Upper lobe of left lung (tissue), 6 donors: Measurements from ENCODE around the gene CHRNA7. TPM values are rescaled to one million over a fixed set of nuclear protein-coding genes. Genes with fewer than 3 reads are reported as not detected.

Experiments used
- ATAC-seq, 2 donors: fragments of 200-7000 bp; cut with Tn5 transposase; one replicate each; pipeline ENCODE4 v1.9.1; 2022; ENCODE audit warnings: mild to moderate bottlenecking in 2 of 2, moderate library complexity in 2 of 2; ENCODE audit not compliant: low FRiP score in 2 of 2
- DNase-seq, 2 donors: peaks; one replicate each; pipeline ENCODE4 v3.0.0-alpha.2; 2019 to 2020
- H3K27ac ChIP-seq, 4 donors: fragments of 200-600 bp; sonication (generic); one replicate each; pipeline ENCODE4 v1.5.1; 2016 to 2019
- H3K27me3 ChIP-seq, 4 donors: fragments of 200-600 bp; sonication (generic); one replicate each; pipeline ENCODE4 v1.5.1; 2017 to 2019
- H3K36me3 ChIP-seq, 4 donors: fragments of 200-600 bp; sonication (generic); one replicate each; pipeline ENCODE4 v1.5.1; 2016 to 2019
- H3K4me1 ChIP-seq, 4 donors: fragments of 200-600 bp; sonication (generic); one replicate each; pipeline ENCODE4 v1.5.1; 2018 to 2019
- H3K4me3 ChIP-seq, 4 donors: fragments of 200-600 bp; sonication (generic); one replicate each; pipeline ENCODE4 v1.5.1; 2017 to 2019; ENCODE audit warnings: mild to moderate bottlenecking in 2 of 4, moderate library complexity in 1 of 4
- H3K9me3 ChIP-seq, 4 donors: fragments of 200-600 bp; sonication (generic); one replicate each; pipeline ENCODE4 v1.5.1; 2018 to 2019
- CTCF ChIP-seq, 6 experiments: fragments of 450-650 bp in 4 of 6; fragments of 200-600 bp in 2 of 6; sonication (generic) in 2 of 6; IDR thresholded peaks; one replicate each; pipeline ENCODE4 v1.5.1; 2016 to 2019; ENCODE audit warnings: antibody characterized with exemption in 6 of 6
- EP300 ChIP-seq, 4 donors: sonication (generic); formaldehyde crosslinking; IDR thresholded peaks; one replicate each; pipeline ENCODE4 v1.5.1; 2017; ENCODE audit warnings: antibody characterized with exemption in 4 of 4, control low read depth in 2 of 4
- POLR2A ChIP-seq, 4 donors: fragments of 450-650 bp; IDR thresholded peaks; one replicate each; pipeline ENCODE4 v1.5.1; 2016 to 2017; ENCODE audit warnings: antibody characterized with exemption in 4 of 4, mild to moderate bottlenecking in 2 of 4
- POLR2AphosphoS5 ChIP-seq, 2 donors: sonication (generic); formaldehyde crosslinking; IDR thresholded peaks; one replicate each; pipeline ENCODE4 v1.5.1; 2017; ENCODE audit warnings: antibody characterized with exemption in 2 of 2
- whole genome bisulfite sequencing, 2 donors: methylation state at CpG; one replicate each; pipeline ENCODE4 v1.1.5; 2017 to 2018; 5-methylcytosine and 5-hydroxymethylcytosine counted together
- total RNA-seq, 6 donors: library from RNA; depleted of rRNA in 4 of 6; stranded (reverse); fragments of >200 nt in 4 of 6; gene quantifications; one replicate each; pipeline versions ENCODE4 v1.1.0 to v1.2.1, GENCODE V29; 2016 to 2021
- donor health status: DM: no; HTN: no; CAD: no; lungs with moderate emphysema.
- donor health status: DM: no; HTN: yes; CAD: no; lungs with severe emphysema.

CHRNA7 gene
- total RNA-seq, 6 donors from 2014 or later = 1.1 to 5.2 (median 1.7) TPM

GRCh38 chr15:32129815-32130214 lies 99.5 kb downstream of the CHRNA7 start:
- Histone ChIP-seq H3K4me1 (no peaks in the 10 kb centered on the region), H3K9me3 (no peaks in the 10 kb centered on the region), H3K4me3 (no peak overlapping the region), H3K27me3 (no peaks in the 10 kb centered on the region), H3K36me3 (no peaks in the 10 kb centered on the region), H3K27ac (no peak overlapping the region)
- ATAC-seq (no peak), DNase-seq (no peak)
- TF ChIP-seq EP300 (IDR thresholded peaks at IDR 0.05) (no peak), CTCF (IDR thresholded peaks at IDR 0.05) (no peak), POLR2AphosphoS5 (IDR thresholded peaks at IDR 0.05) (no peak), POLR2A (IDR thresholded peaks at IDR 0.05) (no peak)

- no peak overlapping the region for H3K27ac ChIP-seq
- no peaks in the 10 kb centered on the region for H3K4me1 ChIP-seq
- DNase-seq (no peak), ATAC-seq (no peak)
- TF ChIP-seq EP300 (IDR thresholded peaks at IDR 0.05) = no peak
- no peak for TF ChIP-seq CTCF (IDR thresholded peaks at IDR 0.05)
- TF ChIP-seq POLR2A (IDR thresholded peaks at IDR 0.05) = no peak
- no peak for TF ChIP-seq POLR2AphosphoS5 (IDR thresholded peaks at IDR 0.05)
- H3K9me3 ChIP-seq = no peaks in the 10 kb centered on the region
- no peaks in the 10 kb centered on the region for H3K36me3 ChIP-seq
- 93 to 96% methylated on average over 3 of the region's 3 CpGs for WGBS, 2 donors
- no peak overlapping the region for H3K4me3 ChIP-seq
- H3K27me3 ChIP-seq = no peaks in the 10 kb centered on the region
These were observed 100.5 kb downstream of the CHRNA7 start for GRCh38 chr15:32130823-32131222.

- Histone ChIP-seq H3K27me3 (no peaks in the 10 kb centered on the region), H3K27ac (no peak overlapping the region), H3K4me1 (no peaks in the 10 kb centered on the region), H3K36me3 (no peaks in the 10 kb centered on the region), H3K9me3 (no peaks in the 10 kb centered on the region), H3K4me3 (no peak overlapping the region)
- WGBS, 2 donors = 94 to 97% methylated on average over 3 to 4 of the region's 4 CpGs
- TF ChIP-seq POLR2AphosphoS5 (IDR thresholded peaks at IDR 0.05) = no peak
- TF ChIP-seq EP300 (IDR thresholded peaks at IDR 0.05) = no peak
- TF ChIP-seq CTCF (IDR thresholded peaks at IDR 0.05) = no peak
- no peak for TF ChIP-seq POLR2A (IDR thresholded peaks at IDR 0.05)
- ATAC-seq = no peak
- no peak for DNase-seq
These were observed 101.5 kb downstream of the CHRNA7 start for GRCh38 chr15:32131803-32132202.

GRCh38 chr15:32132859-32133258 lies 102.5 kb downstream of the CHRNA7 start:
- Histone ChIP-seq H3K27me3 (no peaks in the 10 kb centered on the region), H3K9me3 (no peaks in the 10 kb centered on the region), H3K36me3 (no peaks in the 10 kb centered on the region), H3K27ac (no peak overlapping the region), H3K4me1 (no peaks in the 10 kb centered on the region), H3K4me3 (no peak overlapping the region)
- no peak for TF ChIP-seq POLR2AphosphoS5 (IDR thresholded peaks at IDR 0.05)
- TF ChIP-seq CTCF (IDR thresholded peaks at IDR 0.05) = no peak
- TF ChIP-seq POLR2A (IDR thresholded peaks at IDR 0.05) = no peak
- TF ChIP-seq EP300 (IDR thresholded peaks at IDR 0.05) = no peak
- WGBS, 2 donors = 48 to 51% methylated on average over 2 of the region's 2 CpGs
- ATAC-seq (no peak), DNase-seq (no peak)

GRCh38 chr15:32134842-32135241 lies 104.5 kb downstream of the CHRNA7 start:
- no peak for TF ChIP-seq CTCF (IDR thresholded peaks at IDR 0.05)
- TF ChIP-seq POLR2AphosphoS5 (IDR thresholded peaks at IDR 0.05) = no peak
- TF ChIP-seq POLR2A (IDR thresholded peaks at IDR 0.05) = no peak
- no peak for TF ChIP-seq EP300 (IDR thresholded peaks at IDR 0.05)
- no peaks in the 10 kb centered on the region for H3K36me3 ChIP-seq
- WGBS, 2 donors = 68 to 76% methylated on average over 5 of the region's 5 CpGs
- no peak for ATAC-seq
- no peak overlapping the region for H3K4me3 ChIP-seq
- H3K4me1 ChIP-seq = no peaks in the 10 kb centered on the region
- no peak overlapping the region for H3K27ac ChIP-seq
- no peaks in the 10 kb centered on the region for H3K9me3 ChIP-seq
- DNase-seq = no peak
- H3K27me3 ChIP-seq = no peaks in the 10 kb centered on the region
